Endothelial cell of hepatic sinusoid (primary cell): ENCODE data around the gene PDIA2.
"Not testable (repeated sequence)": the region's sequence is repeated elsewhere in the genome, so short reads cannot be mapped to it uniquely, and the experiment has no call there.

ENCODE experiments used
- in situ Hi-C: cut with HindIII; loops from 2 replicates; pipeline ENCODE4 v1.10.0; 2017; ENCODE audit warnings: low sequenced_read_pairs

The PDIA2 gene

GRCh38 chr16:283033-283805 lies at the start of gene PDIA2:
Gene PDIA2 (plus strand): TSS chr16:283164. CDS start chr16:283170, 6 bp downstream.
- in situ Hi-C loops: no loop called here

- in situ Hi-C loops: no loop called here
Measured at GRCh38 chr16:234468-235305, 48.3 kb upstream of the PDIA2 start, which contains the start of gene FAM234A. Gene FAM234A (plus strand): TSS chr16:234821. CDS start chr16:254414, 19,593 bp downstream.

GRCh38 chr16:239948-240277 lies 43.1 kb upstream of the PDIA2 start:
- in situ Hi-C loops: no loop called here

- in situ Hi-C loops: no loop called here
Measured at GRCh38 chr16:240559-240958, 42.4 kb upstream of the PDIA2 start.

- in situ Hi-C loops: no loop called here
Measured at GRCh38 chr16:242281-242680, 40.7 kb upstream of the PDIA2 start.

- in situ Hi-C loops: no loop called here
Measured at GRCh38 chr16:243348-243747, 39.6 kb upstream of the PDIA2 start.

GRCh38 chr16:245105-245504 lies 37.9 kb upstream of the PDIA2 start:
- in situ Hi-C loops: loop anchor here (5.0 kb wide), 3 partner anchors 33 to 77 kb away; no protein-coding TSS in a partner anchor

GRCh38 chr16:247027-247426 lies 35.9 kb upstream of the PDIA2 start:
- in situ Hi-C loops: loop anchor here (5.0 kb wide), 3 partner anchors 35 to 75 kb away; no protein-coding TSS in a partner anchor

GRCh38 chr16:249431-249830 lies 33.5 kb upstream of the PDIA2 start:
- in situ Hi-C loops: loop anchor here (5.0 kb wide), 3 partner anchors 37 to 73 kb away; no protein-coding TSS in a partner anchor

- in situ Hi-C loops: no loop called here
Measured at GRCh38 chr16:252366-253337, 30.3 kb upstream of the PDIA2 start.

GRCh38 chr16:253833-254232 lies 29.1 kb upstream of the PDIA2 start:
- in situ Hi-C loops: no loop called here

GRCh38 chr16:254461-254860 lies 28.5 kb upstream of the PDIA2 start:
- in situ Hi-C loops: no loop called here

GRCh38 chr16:255183-255582 lies 27.8 kb upstream of the PDIA2 start:
- in situ Hi-C loops: no loop called here

- in situ Hi-C loops: not testable (repeated sequence)
Measured at GRCh38 chr16:258091-258490, 24.9 kb upstream of the PDIA2 start.

- in situ Hi-C loops: no loop called here
Measured at GRCh38 chr16:259226-259625, 23.7 kb upstream of the PDIA2 start.

GRCh38 chr16:259814-260253 lies 23.1 kb upstream of the PDIA2 start:
- in situ Hi-C loops: no loop called here

GRCh38 chr16:260326-260725 lies 22.6 kb upstream of the PDIA2 start:
- in situ Hi-C loops: no loop called here

GRCh38 chr16:261031-261691 lies 21.8 kb upstream of the PDIA2 start:
- in situ Hi-C loops: no loop called here

GRCh38 chr16:262121-262745 lies 20.7 kb upstream of the PDIA2 start:
- in situ Hi-C loops: no loop called here
